ENCODE measurements around the gene PKDCC. TPM values are rescaled to one million over a fixed set of nuclear protein-coding genes. Genes with fewer than 3 reads are reported as not detected.

The PKDCC gene
- 35.3 and 39.5 TPM in 2 replicates for polyA plus RNA-seq (2013)

DNA sequence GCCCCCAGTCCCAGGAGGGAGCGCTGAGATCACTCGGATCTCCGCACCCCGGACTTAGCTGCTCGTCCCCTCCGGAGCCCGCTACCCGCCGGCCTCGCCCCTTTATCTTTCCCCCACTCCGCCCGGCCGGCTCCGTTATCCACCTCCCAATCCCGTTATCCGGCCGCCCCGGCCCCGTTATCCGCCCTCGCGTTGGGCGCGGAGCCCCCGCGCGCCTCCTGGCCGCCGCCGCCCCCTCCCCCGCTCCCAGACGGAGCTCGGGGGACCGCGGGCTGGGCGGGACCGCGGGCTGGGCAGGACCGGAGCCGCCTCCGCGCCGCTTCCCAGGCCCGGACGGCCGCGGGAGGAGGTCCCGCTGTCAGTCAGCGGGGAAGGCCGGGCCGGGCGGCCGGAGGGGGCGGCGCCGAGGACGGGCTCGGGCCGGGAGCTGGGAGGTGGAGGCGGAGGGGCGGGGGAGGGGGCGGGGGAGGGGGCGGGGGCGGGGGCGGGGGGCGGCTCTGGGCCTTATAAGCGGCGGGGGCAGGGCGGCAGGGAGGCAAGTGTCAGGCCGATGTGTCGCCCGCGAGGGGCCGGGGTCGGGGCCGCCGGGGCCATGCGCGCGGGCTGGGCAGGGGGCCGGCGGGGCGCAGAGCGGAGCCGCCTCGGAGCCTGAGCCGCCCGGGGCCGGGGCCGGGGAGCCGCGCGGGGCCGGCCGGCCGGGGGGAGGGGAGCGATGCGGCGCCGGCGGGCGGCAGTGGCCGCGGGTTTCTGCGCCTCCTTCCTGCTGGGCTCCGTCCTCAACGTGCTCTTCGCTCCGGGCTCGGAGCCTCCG lies at the start of gene PKDCC:
Gene PKDCC (plus strand): TSS at position 534 of the 811 bp plus-strand sequence. CDS start 179 bp downstream, at position 713.
- H2BK12ac ChIP-seq (ENCODE audit: low read length): peak within 1 kb of the TSS; percentile 3
- H3K9ac ChIP-seq (ENCODE audit: low read length): peak within 1 kb of the TSS; percentile 86
- peak within 1 kb of the TSS; percentile 4 for H2AK5ac ChIP-seq (ENCODE audit: low read length)
- H3K14ac ChIP-seq (ENCODE audit: low read length): peak within 1 kb of the TSS; percentile 63
- peak within 1 kb of the TSS; percentile 30 for H3K27ac ChIP-seq (ENCODE audit: low read depth, low read length)
- no CpG with 5 or more reads among the region's 111 CpGs for WGBS (ENCODE audit: extremely low coverage, insufficient coverage, insufficient read length)
- peaks cover 19% of the 10 kb centered on the region for H3K79me1 ChIP-seq (ENCODE audit: low read length)
- peak; percentile 53 to 66 for DNase-seq
- peak within 1 kb of the TSS; percentile 61 for H2BK120ac ChIP-seq (ENCODE audit: insufficient read depth, low read length, poor library complexity)
- H4K12ac ChIP-seq (ENCODE audit: low read depth, low read length): no peak within 1 kb of the TSS
- peak within 1 kb of the TSS; percentile 65 for H2BK5ac ChIP-seq (ENCODE audit: low read depth, low read length, poor library complexity)
- peak within 1 kb of the TSS; percentile 62 for H3K4me2 ChIP-seq (ENCODE audit: low read length)
- peak within 1 kb of the TSS; percentile 64 for H3K4ac ChIP-seq (ENCODE audit: low read depth, low read length)
- H3K36me3 ChIP-seq (ENCODE audit: control insufficient read depth in 1 of 2, insufficient read depth in 2 of 2, low read length in 2 of 2): peaks cover 3 to 7% of the 10 kb centered on the region in 2 experiments
- H4K8ac ChIP-seq (ENCODE audit: low read depth, low read length): peak within 1 kb of the TSS; percentile 61
- H2AFZ ChIP-seq (ENCODE audit: insufficient read depth, low read length, poor library complexity): peak within 1 kb of the TSS; percentile 23
- H4K91ac ChIP-seq (ENCODE audit: low read depth, low read length): peak within 1 kb of the TSS; percentile 76
- H3K4me1 ChIP-seq (ENCODE audit: control insufficient read depth in 1 of 2, insufficient read depth in 2 of 2, low read length in 2 of 2): peaks cover 23 to 38% of the 10 kb centered on the region in 2 experiments
- peaks cover 17% of the 10 kb centered on the region for H3K79me2 ChIP-seq (ENCODE audit: control insufficient read depth, insufficient read depth, low read length, poor library complexity)
- no peaks in the 10 kb centered on the region for H3K9me3 ChIP-seq (ENCODE audit: insufficient read depth, low read depth, low read length)
- peak within 1 kb of the TSS; percentile 43 for H3K18ac ChIP-seq (ENCODE audit: low read length)
- H3K4me3 ChIP-seq (ENCODE audit: low read depth, low read length): peak within 1 kb of the TSS; percentile 74
- no peaks in the 10 kb centered on the region for H3K27me3 ChIP-seq (ENCODE audit: insufficient read depth, low read length)
- H3K23ac ChIP-seq (ENCODE audit: low read length): no peak within 1 kb of the TSS

DNA sequence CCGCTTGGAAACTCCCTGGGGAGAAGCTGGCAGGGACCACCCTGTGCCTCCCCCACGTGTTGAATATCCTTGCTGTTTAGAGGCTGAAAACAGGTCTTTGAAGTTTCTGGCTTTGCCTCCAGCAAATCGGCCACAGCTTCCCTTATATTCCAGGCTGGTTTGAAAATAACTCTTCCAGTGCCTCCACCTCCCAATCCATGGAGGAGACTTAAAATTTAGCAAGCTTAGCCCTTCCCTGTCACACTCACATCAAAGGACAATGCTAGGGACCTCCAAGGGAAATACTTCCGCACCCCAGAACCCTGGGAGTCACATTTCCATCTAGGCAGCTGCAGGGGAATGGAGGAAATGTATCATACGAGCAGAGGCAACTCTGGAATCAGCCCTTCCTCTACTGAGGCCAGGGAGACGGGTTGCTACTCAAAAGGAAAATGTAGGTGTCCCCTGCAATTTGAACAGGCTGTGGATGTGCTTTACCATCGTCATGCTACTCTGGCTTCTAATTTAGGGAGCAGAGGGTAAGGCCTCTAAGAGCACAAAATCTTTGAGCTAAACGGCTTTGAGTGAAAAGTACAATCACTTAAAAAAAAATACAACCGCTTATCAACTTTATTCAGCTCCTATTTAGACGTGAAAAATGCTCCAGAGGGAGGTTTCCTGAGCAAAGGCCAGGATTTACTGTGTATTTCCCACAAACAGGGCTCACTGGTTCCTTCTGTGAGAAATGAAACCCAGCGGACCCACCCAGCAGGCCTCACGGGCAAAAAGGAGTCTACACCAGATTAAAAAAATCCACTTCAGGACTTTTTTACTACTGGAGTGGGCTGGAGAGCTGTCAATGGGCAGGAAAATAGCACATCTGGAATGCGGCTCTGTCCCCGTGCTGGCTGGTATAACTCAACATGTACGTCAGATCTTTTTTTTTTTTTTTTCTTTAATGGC lies 49.4 kb upstream of the PKDCC start:
- Histone ChIP-seq H3K4me3 (ENCODE audit: low read depth, low read length) (no peak overlapping the region), H4K8ac (ENCODE audit: low read depth, low read length) (no peak overlapping the region), H2BK12ac (ENCODE audit: low read length) (peak overlapping the region; percentile 37), H3K4me1 (ENCODE audit: control insufficient read depth in 1 of 2, insufficient read depth in 2 of 2, low read length in 2 of 2) (peaks cover 5 to 12% of the 10 kb centered on the region in 2 experiments), H3K27me3 (ENCODE audit: insufficient read depth, low read length) (no peaks in the 10 kb centered on the region), H3K79me2 (ENCODE audit: control insufficient read depth, insufficient read depth, low read length, poor library complexity) (no peaks in the 10 kb centered on the region), H3K27ac (ENCODE audit: low read depth, low read length) (no peak overlapping the region), H3K23ac (ENCODE audit: low read length) (no peak overlapping the region), H3K36me3 (ENCODE audit: control insufficient read depth in 1 of 2, insufficient read depth in 2 of 2, low read length in 2 of 2) (peaks cover 0 to 2% of the 10 kb centered on the region in 2 experiments), H3K4ac (ENCODE audit: low read depth, low read length) (no peak overlapping the region), H3K9me3 (ENCODE audit: insufficient read depth, low read depth, low read length) (peaks cover 3% of the 10 kb centered on the region), H3K79me1 (ENCODE audit: low read length) (peaks cover 3% of the 10 kb centered on the region), H3K4me2 (ENCODE audit: low read length) (no peak overlapping the region), H3K9ac (ENCODE audit: low read length) (no peak overlapping the region), H4K12ac (ENCODE audit: low read depth, low read length) (no peak overlapping the region), H2BK120ac (ENCODE audit: insufficient read depth, low read length, poor library complexity) (peak overlapping the region; percentile 2), H3K18ac (ENCODE audit: low read length) (no peak overlapping the region), H2AFZ (ENCODE audit: insufficient read depth, low read length, poor library complexity) (no peak overlapping the region), H2BK5ac (ENCODE audit: low read depth, low read length, poor library complexity) (no peak overlapping the region), H3K14ac (ENCODE audit: low read length) (no peak overlapping the region), H2AK5ac (ENCODE audit: low read length) (no peak overlapping the region), H4K91ac (ENCODE audit: low read depth, low read length) (no peak overlapping the region)
- no peak for DNase-seq
- no CpG with 5 or more reads among the region's 15 CpGs for WGBS (ENCODE audit: extremely low coverage, insufficient coverage, insufficient read length)

DNA sequence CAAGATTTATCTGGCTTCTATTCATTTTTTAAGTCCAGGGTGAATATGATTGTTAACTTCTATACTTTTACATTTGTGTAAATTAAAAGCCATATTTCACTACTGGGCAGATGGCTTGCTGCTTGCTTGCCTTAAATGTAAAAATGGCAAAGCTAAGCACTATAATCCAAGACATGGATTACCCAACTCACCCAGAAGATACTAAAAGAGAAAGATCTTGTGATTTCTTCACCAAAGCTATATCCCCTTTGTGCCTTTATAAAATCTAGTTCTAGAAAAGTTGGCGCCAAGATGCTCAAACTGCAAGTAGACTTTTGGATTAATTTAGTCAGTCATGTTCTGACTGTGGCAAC lies 48.7 kb upstream of the PKDCC start:
- no peak overlapping the region for H3K23ac ChIP-seq (ENCODE audit: low read length)

DNA sequence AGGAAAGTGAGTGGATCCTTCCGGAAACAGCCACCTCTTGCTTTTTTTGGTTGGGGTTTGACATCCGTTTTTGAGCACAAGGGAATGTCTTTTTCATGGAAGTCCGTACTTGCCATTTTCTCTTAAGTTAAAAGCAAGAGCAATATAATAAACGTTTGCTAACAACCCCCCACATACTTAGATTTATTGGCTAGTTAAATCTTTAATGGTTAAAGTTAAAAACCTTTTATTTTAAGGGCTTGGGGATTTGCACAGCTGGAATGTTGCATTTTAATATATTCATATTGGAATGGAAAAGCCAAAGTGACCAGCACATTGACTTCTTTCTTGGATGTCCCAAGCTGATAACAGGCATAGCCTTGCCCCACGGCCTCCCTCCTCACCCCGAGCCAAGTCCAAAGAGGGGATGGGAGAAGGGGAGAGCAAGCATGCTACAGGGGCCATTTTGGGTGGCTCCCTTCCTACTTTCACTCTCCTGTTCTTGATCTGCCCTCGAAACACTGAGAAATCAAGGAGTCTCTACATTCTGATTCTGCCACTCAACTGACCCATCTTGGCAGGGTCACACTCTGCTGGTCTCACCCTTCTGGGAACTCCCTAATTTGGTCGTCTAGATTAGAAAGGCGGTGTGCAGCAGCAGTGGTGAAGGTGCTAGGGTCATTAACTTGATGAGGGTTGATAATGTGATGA lies 48.1 kb upstream of the PKDCC start:
- Histone ChIP-seq H3K4ac (ENCODE audit: low read depth, low read length) (no peak overlapping the region), H3K9me3 (ENCODE audit: insufficient read depth, low read depth, low read length) (peaks cover 4% of the 10 kb centered on the region), H3K79me1 (ENCODE audit: low read length) (peaks cover 3% of the 10 kb centered on the region), H4K12ac (ENCODE audit: low read depth, low read length) (no peak overlapping the region), H2BK12ac (ENCODE audit: low read length) (no peak overlapping the region), H4K8ac (ENCODE audit: low read depth, low read length) (no peak overlapping the region), H3K27ac (ENCODE audit: low read depth, low read length) (no peak overlapping the region), H3K23ac (ENCODE audit: low read length) (no peak overlapping the region), H2AK5ac (ENCODE audit: low read length) (no peak overlapping the region), H3K36me3 (ENCODE audit: control insufficient read depth in 1 of 2, insufficient read depth in 2 of 2, low read length in 2 of 2) (peaks cover 0 to 2% of the 10 kb centered on the region in 2 experiments), H2BK120ac (ENCODE audit: insufficient read depth, low read length, poor library complexity) (no peak overlapping the region), H3K4me2 (ENCODE audit: low read length) (no peak overlapping the region), H3K4me3 (ENCODE audit: low read depth, low read length) (no peak overlapping the region), H3K9ac (ENCODE audit: low read length) (no peak overlapping the region), H3K79me2 (ENCODE audit: control insufficient read depth, insufficient read depth, low read length, poor library complexity) (no peaks in the 10 kb centered on the region), H2AFZ (ENCODE audit: insufficient read depth, low read length, poor library complexity) (no peak overlapping the region), H2BK5ac (ENCODE audit: low read depth, low read length, poor library complexity) (no peak overlapping the region), H3K18ac (ENCODE audit: low read length) (no peak overlapping the region), H3K27me3 (ENCODE audit: insufficient read depth, low read length) (no peaks in the 10 kb centered on the region), H3K4me1 (ENCODE audit: control insufficient read depth in 1 of 2, insufficient read depth in 2 of 2, low read length in 2 of 2) (peaks cover 5 to 12% of the 10 kb centered on the region in 2 experiments), H4K91ac (ENCODE audit: low read depth, low read length) (peak overlapping the region; percentile 30), H3K14ac (ENCODE audit: low read length) (no peak overlapping the region)
- no peak for DNase-seq
- WGBS (ENCODE audit: extremely low coverage, insufficient coverage, insufficient read length): no CpG with 5 or more reads among the region's 9 CpGs

More for the DNA sequence above, 48.7 kb upstream of the PKDCC start:
- no peak overlapping the region for H2BK5ac ChIP-seq (ENCODE audit: low read depth, low read length, poor library complexity)
- WGBS (ENCODE audit: extremely low coverage, insufficient coverage, insufficient read length): no CpG with 5 or more reads among the region's 1 CpG
- H4K12ac ChIP-seq (ENCODE audit: low read depth, low read length): no peak overlapping the region
- H3K14ac ChIP-seq (ENCODE audit: low read length): no peak overlapping the region
- no peak for DNase-seq
- H3K36me3 ChIP-seq (ENCODE audit: control insufficient read depth in 1 of 2, insufficient read depth in 2 of 2, low read length in 2 of 2): peaks cover 0 to 2% of the 10 kb centered on the region in 2 experiments
- H2AK5ac ChIP-seq (ENCODE audit: low read length): no peak overlapping the region
- no peak overlapping the region for H3K18ac ChIP-seq (ENCODE audit: low read length)
- peaks cover 3% of the 10 kb centered on the region for H3K79me1 ChIP-seq (ENCODE audit: low read length)
- no peak overlapping the region for H3K27ac ChIP-seq (ENCODE audit: low read depth, low read length)
- peaks cover 5% of the 10 kb centered on the region for H3K9me3 ChIP-seq (ENCODE audit: insufficient read depth, low read depth, low read length)
- H3K79me2 ChIP-seq (ENCODE audit: control insufficient read depth, insufficient read depth, low read length, poor library complexity): no peaks in the 10 kb centered on the region
- H3K9ac ChIP-seq (ENCODE audit: low read length): no peak overlapping the region
- H3K4me1 ChIP-seq (ENCODE audit: control insufficient read depth in 1 of 2, insufficient read depth in 2 of 2, low read length in 2 of 2): peaks cover 5 to 12% of the 10 kb centered on the region in 2 experiments
- no peak overlapping the region for H4K8ac ChIP-seq (ENCODE audit: low read depth, low read length)
- H2BK12ac ChIP-seq (ENCODE audit: low read length): no peak overlapping the region
- H3K27me3 ChIP-seq (ENCODE audit: insufficient read depth, low read length): no peaks in the 10 kb centered on the region
- no peak overlapping the region for H2AFZ ChIP-seq (ENCODE audit: insufficient read depth, low read length, poor library complexity)
- H2BK120ac ChIP-seq (ENCODE audit: insufficient read depth, low read length, poor library complexity): no peak overlapping the region
- no peak overlapping the region for H4K91ac ChIP-seq (ENCODE audit: low read depth, low read length)
- H3K4ac ChIP-seq (ENCODE audit: low read depth, low read length): no peak overlapping the region
- H3K4me3 ChIP-seq (ENCODE audit: low read depth, low read length): no peak overlapping the region
- no peak overlapping the region for H3K4me2 ChIP-seq (ENCODE audit: low read length)

Measured in trophoblast cell (in vitro differentiated cells and primary cell).